Astrocyte (in vitro differentiated cells and primary cell): Measurements from ENCODE around the gene SOX1. TPM values are rescaled to one million over a fixed set of nuclear protein-coding genes. Genes with fewer than 3 reads are reported as not detected.

ENCODE experiments used
- DNase-seq: peaks from one replicate; pipeline ENCODE4 v3.0.0-alpha.2; 2010; ENCODE audit warnings: low read depth
- FAIRE-seq: peaks from 2 replicates; lab custom pipeline; 2011; peaks lifted over from hg19 to GRCh38; lab: Jason Lieb, UNC
- H2AFZ ChIP-seq: 2 replicates; pipeline ENCODE4 v1.6.0; 2012; ENCODE audit warnings: low read depth, low read length, inconsistent platforms
- H3K27ac ChIP-seq: 2 replicates; pipeline ENCODE4 v1.5.1; 2011; ENCODE audit warnings: low read depth, low read length, inconsistent platforms
- H3K27me3 ChIP-seq: 2 replicates; pipeline ENCODE4 v1.6.0; 2011; ENCODE audit warnings: low read length, inconsistent platforms; ENCODE audit not compliant: insufficient read depth
- H3K36me3 ChIP-seq: 2 replicates; pipeline ENCODE4 v1.5.1; 2011; ENCODE audit warnings: low read length, inconsistent platforms; ENCODE audit not compliant: insufficient read depth
- H3K4me1 ChIP-seq: 2 replicates; pipeline ENCODE4 v1.5.1; 2011; ENCODE audit warnings: low read length, inconsistent platforms; ENCODE audit not compliant: insufficient read depth
- H3K4me2 ChIP-seq: 2 replicates; pipeline ENCODE4 v1.6.0; 2012; ENCODE audit warnings: low read length, inconsistent platforms
- H3K4me3 ChIP-seq: 2 replicates; pipeline ENCODE4 v1.5.1; 2011; ENCODE audit warnings: low read depth, mild to moderate bottlenecking, low read length, inconsistent platforms; ENCODE audit not compliant: insufficient read depth
- H3K79me2 ChIP-seq: 2 replicates; pipeline ENCODE4 v1.6.0; 2012; ENCODE audit warnings: mild to moderate bottlenecking, low read length, inconsistent platforms; ENCODE audit not compliant: insufficient read depth
- H3K9ac ChIP-seq: 2 replicates; pipeline ENCODE4 v1.6.0; 2012; ENCODE audit warnings: mild to moderate bottlenecking, low read length, inconsistent platforms
- H3K9me3 ChIP-seq: 2 replicates; pipeline ENCODE4 v1.5.1; 2012; ENCODE audit warnings: low read depth, mild to moderate bottlenecking, low read length, inconsistent platforms; ENCODE audit not compliant: insufficient read depth
- H4K20me1 ChIP-seq: 2 replicates; pipeline ENCODE4 v1.6.0; 2012; ENCODE audit warnings: low read length, inconsistent platforms; ENCODE audit not compliant: insufficient read depth
- H3K27ac Mint-ChIP-seq: one replicate; pipeline ENCODE4 v1.8.0; 2021; ENCODE audit warnings: mild to moderate bottlenecking, mixed read lengths; ENCODE audit not compliant: unreplicated experiment
- H3K27me3 Mint-ChIP-seq: one replicate; pipeline ENCODE4 v1.8.0; 2021; ENCODE audit warnings: low read depth, mixed read lengths; ENCODE audit not compliant: unreplicated experiment
- H3K36me3 Mint-ChIP-seq: one replicate; pipeline ENCODE4 v1.8.0; 2021; ENCODE audit warnings: low read depth, mixed read lengths; ENCODE audit not compliant: unreplicated experiment
- H3K4me1 Mint-ChIP-seq: one replicate; pipeline ENCODE4 v1.8.0; 2021; ENCODE audit warnings: low read depth, mixed read lengths; ENCODE audit not compliant: unreplicated experiment
- H3K4me3 Mint-ChIP-seq: one replicate; pipeline ENCODE4 v1.8.0; 2021; ENCODE audit warnings: mild to moderate bottlenecking, moderate library complexity, mixed read lengths; ENCODE audit not compliant: unreplicated experiment
- H3K9me3 Mint-ChIP-seq: one replicate; pipeline ENCODE4 v1.8.0; 2021; ENCODE audit warnings: mild to moderate bottlenecking, mixed read lengths; ENCODE audit not compliant: unreplicated experiment
- CTCF ChIP-seq: IDR thresholded peaks from 2 replicates; pipeline ENCODE4 v1.5.1; 2011; ENCODE audit warnings: low read depth, mild to moderate bottlenecking, inconsistent platforms, low read length, moderate library complexity; ENCODE audit not compliant: insufficient read depth
- EZH2 ChIP-seq: IDR thresholded peaks from 2 replicates; pipeline ENCODE4 v1.6.1; 2012; ENCODE audit warnings: mild to moderate bottlenecking, low read length, inconsistent platforms; ENCODE audit not compliant: insufficient read depth
- total RNA-seq: library from RNA; stranded (reverse); gene quantifications from 2 replicates; pipeline ENCODE4 v1.2.1, GENCODE V29; 2021

SOX1 gene
- total RNA-seq, 1 donor from 2014 or later = not detected

DNA sequence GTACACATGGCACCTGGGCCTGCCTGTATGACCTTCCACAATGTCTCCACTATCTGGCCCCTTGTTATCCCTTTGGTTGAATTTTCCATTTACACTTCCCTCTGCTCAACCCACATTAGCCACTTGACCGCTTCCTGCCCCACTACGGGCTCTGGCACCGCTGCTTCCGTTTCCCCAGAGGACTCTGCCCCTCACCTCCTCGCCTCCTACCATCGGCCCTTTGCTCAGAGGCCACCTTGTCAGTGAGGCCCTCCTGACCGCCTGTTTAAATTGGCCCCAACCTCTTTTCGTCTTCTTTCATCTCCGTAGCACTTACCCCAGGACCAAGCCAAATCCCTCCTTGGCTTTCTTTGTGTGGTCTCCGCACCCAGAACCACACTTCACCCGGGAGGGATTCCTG lies 47.4 kb downstream of the SOX1 start:
- Mint-ChIP-seq H3K27me3 (peaks cover 81% of the 10 kb centered on the region), H3K9me3 (no peaks in the 10 kb centered on the region), H3K36me3 (peaks cover 2% of the 10 kb centered on the region), H3K4me1 (peaks cover 7% of the 10 kb centered on the region), H3K27ac (no peak overlapping the region), H3K4me3 (no peak overlapping the region)
- Histone ChIP-seq H3K27ac (no peak overlapping the region), H3K4me2 (no peak overlapping the region), H3K4me3 (no peak overlapping the region), H3K4me1 (no peaks in the 10 kb centered on the region), H4K20me1 (no peaks in the 10 kb centered on the region), H3K79me2 (no peaks in the 10 kb centered on the region), H2AFZ (no peak overlapping the region), H3K9me3 (peaks cover 3% of the 10 kb centered on the region), H3K36me3 (no peaks in the 10 kb centered on the region), H3K27me3 (peaks cover 3% of the 10 kb centered on the region), H3K9ac (no peak overlapping the region)
- DNase-seq = no peak
- no peak for TF ChIP-seq CTCF
- no peak for TF ChIP-seq EZH2
- no peak for FAIRE-seq

GRCh38 chr13:112115403-112116091 lies 48.6 kb downstream of the SOX1 start:
- Histone ChIP-seq H3K9me3 (peaks cover 5% of the 10 kb centered on the region), H3K4me3 (no peak overlapping the region), H2AFZ (no peak overlapping the region), H3K36me3 (no peaks in the 10 kb centered on the region), H3K79me2 (no peaks in the 10 kb centered on the region), H3K9ac (no peak overlapping the region), H3K27ac (no peak overlapping the region), H4K20me1 (no peaks in the 10 kb centered on the region), H3K27me3 (peaks cover 3% of the 10 kb centered on the region), H3K4me1 (no peaks in the 10 kb centered on the region), H3K4me2 (no peak overlapping the region)
- DNase-seq = no peak
- Mint-ChIP-seq H3K27ac (no peak overlapping the region), H3K4me1 (peaks cover 7% of the 10 kb centered on the region), H3K27me3 (peaks cover 84% of the 10 kb centered on the region), H3K36me3 (peaks cover 2% of the 10 kb centered on the region), H3K4me3 (no peak overlapping the region), H3K9me3 (no peaks in the 10 kb centered on the region)
- FAIRE-seq = no peak
- TF ChIP-seq CTCF (no peak), EZH2 (no peak)

DNA sequence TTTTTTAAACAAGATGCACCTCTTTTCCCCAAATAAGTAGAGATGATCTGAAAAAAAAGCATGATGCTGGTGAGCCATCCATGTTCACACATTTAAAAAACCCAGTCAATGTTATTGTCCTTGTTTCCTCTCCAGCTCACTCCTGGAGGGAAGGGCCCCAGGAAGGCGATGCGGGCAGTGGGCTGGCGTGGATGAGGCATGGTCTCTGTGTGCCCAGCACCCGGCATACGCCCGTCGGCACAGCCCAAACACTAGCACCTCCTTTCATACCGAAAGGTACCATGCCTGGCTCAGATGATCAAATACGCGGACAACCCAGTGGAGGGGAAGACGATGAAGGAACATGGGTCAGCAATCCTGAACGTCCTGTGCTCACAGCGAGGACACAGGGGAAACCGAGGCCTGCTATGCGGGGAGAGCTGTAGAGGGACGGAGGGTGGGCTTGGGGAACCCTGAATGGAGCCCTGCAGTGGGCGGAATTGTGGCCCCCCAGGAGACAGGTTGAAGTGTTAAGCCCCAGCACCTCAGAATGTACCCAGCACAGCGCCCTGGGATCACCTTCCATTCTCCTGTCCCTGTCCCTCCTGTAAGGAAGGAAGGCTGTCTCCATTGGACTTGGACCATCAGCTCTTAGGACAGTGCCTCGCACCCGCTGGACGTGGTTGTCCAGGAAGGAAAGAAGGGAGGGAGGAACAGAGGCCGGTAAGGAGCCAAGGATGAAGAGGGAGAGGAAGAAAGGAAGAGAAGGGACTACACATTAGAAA lies 49.4 kb downstream of the SOX1 start:
- Histone ChIP-seq H3K4me3 (no peak overlapping the region), H3K4me2 (no peak overlapping the region), H3K79me2 (no peaks in the 10 kb centered on the region), H3K36me3 (no peaks in the 10 kb centered on the region), H2AFZ (no peak overlapping the region), H3K27ac (no peak overlapping the region), H3K4me1 (no peaks in the 10 kb centered on the region), H4K20me1 (no peaks in the 10 kb centered on the region), H3K9me3 (peaks cover 5% of the 10 kb centered on the region), H3K27me3 (peaks cover 1% of the 10 kb centered on the region), H3K9ac (no peak overlapping the region)
- Mint-ChIP-seq H3K27ac (no peak overlapping the region), H3K4me1 (peaks cover 7% of the 10 kb centered on the region), H3K27me3 (peaks cover 83% of the 10 kb centered on the region), H3K9me3 (no peaks in the 10 kb centered on the region), H3K4me3 (no peak overlapping the region), H3K36me3 (peaks cover 2% of the 10 kb centered on the region)
- TF ChIP-seq CTCF = no peak
- TF ChIP-seq EZH2 = no peak
- FAIRE-seq (no peak), DNase-seq (no peak)
